SIG-M5 treated with dmso at 0.1 percent for 504 hours (cell line): ENCODE measurements around the gene CLCN5.
"Not testable (repeated sequence)": the region's sequence is repeated elsewhere in the genome, so short reads cannot be mapped to it uniquely, and the experiment has no call there.

Source experiments
- DNase-seq: peaks from one replicate; lab custom pipeline; 2025; ENCODE audit not compliant: unreplicated experiment; lab: John Stamatoyannopoulos, UW

Gene CLCN5

GRCh38 chrX:49995107-49995731 lies 72.8 kb downstream of the CLCN5 start:
- DNase-seq = no peak

GRCh38 chrX:49995795-49996455 lies 73.5 kb downstream of the CLCN5 start:
- no peak for DNase-seq

GRCh38 chrX:49996474-49996873 lies 74.1 kb downstream of the CLCN5 start:
- DNase-seq = no peak

- DNase-seq = no peak
These were observed 76.7 kb downstream of the CLCN5 start for GRCh38 chrX:49999087-49999486.

GRCh38 chrX:50000937-50001542 lies 78.6 kb downstream of the CLCN5 start:
- no peak for DNase-seq

- DNase-seq = peak; percentile 57
These were observed 79.8 kb downstream of the CLCN5 start for GRCh38 chrX:50002067-50002714.

GRCh38 chrX:50003467-50003866 lies 81.1 kb downstream of the CLCN5 start:
- no peak for DNase-seq

- no peak for DNase-seq
These were observed 81.5 kb downstream of the CLCN5 start for GRCh38 chrX:50003927-50004326.

GRCh38 chrX:50025591-50025990 lies 103.2 kb downstream of the CLCN5 start:
- not testable (repeated sequence) for DNase-seq

- DNase-seq = no peak
These were observed 112.7 kb downstream of the CLCN5 start for GRCh38 chrX:50035126-50035525.

- DNase-seq = no peak
These were observed 114.0 kb downstream of the CLCN5 start for GRCh38 chrX:50036426-50036825.

- DNase-seq = no peak
These were observed 123.4 kb downstream of the CLCN5 start for GRCh38 chrX:50045823-50046222.

GRCh38 chrX:50049228-50049627 lies 126.8 kb downstream of the CLCN5 start:
- no peak for DNase-seq

- DNase-seq = no peak
These were observed 131.8 kb downstream of the CLCN5 start for GRCh38 chrX:50054147-50054546.

GRCh38 chrX:50066318-50066937 lies 144.0 kb downstream of the CLCN5 start:
- no peak for DNase-seq

- no peak for DNase-seq
These were observed 145.3 kb downstream of the CLCN5 start for GRCh38 chrX:50067435-50068284.

GRCh38 chrX:50068285-50068563 lies 145.8 kb downstream of the CLCN5 start:
- no peak for DNase-seq

- no peak for DNase-seq
These were observed 146.5 kb downstream of the CLCN5 start for GRCh38 chrX:50068893-50069292.

- no peak for DNase-seq
These were observed 149.1 kb downstream of the CLCN5 start for GRCh38 chrX:50071494-50071893.

- DNase-seq = no peak
These were observed 149.7 kb downstream of the CLCN5 start for GRCh38 chrX:50072110-50072509.

- no peak for DNase-seq
These were observed 151.2 kb downstream of the CLCN5 start for GRCh38 chrX:50073601-50074000.
